K562 (cell line): ENCODE measurements around the gene ALG5. TPM values are rescaled to one million over a fixed set of nuclear protein-coding genes. Genes with fewer than 3 reads are reported as not detected.

ENCODE experiments used
- ATAC-seq: fragments of 200-7000 bp; cut with Tn5 transposase; 3 replicates; pipeline ENCODE4 v1.9.1; 2020; ENCODE audit warnings: moderate library complexity
- BruUV-seq: library from RNA; stranded (reverse); fragments of 400-500 nt; replicated peaks from 2 replicates; lab custom pipeline; 2021; lab: Mats Ljungman, UMichigan
- CTCF ChIA-PET: fragments of 300-600 bp; formaldehyde crosslinking; extraction: SDS; loops from one replicate; lab custom pipeline; 2021; ENCODE audit warnings: low intra/inter-chr PET ratio; lab: Yijun Ruan, JAX
- POLR2A ChIA-PET: fragments of 300-600, 350-650 bp; sonication (Branson Sonifier 250); formaldehyde crosslinking; extraction: SDS; loops from one replicate; lab custom pipeline; 2021; ENCODE audit warnings: antibody characterized with exemption, inconsistent platforms; lab: Yijun Ruan, JAX
- DNase-seq, 4 experiments: peaks; one replicate each; pipeline versions ENCODE4 v3.0.0 to v3.0.0-alpha.2; 2011 to 2018; ENCODE audit warnings: low spot score in 3 of 4, mixed read lengths in 3 of 4; ENCODE audit errors: extremely low read depth in 1 of 4
- FAIRE-seq: peaks from 2 replicates; lab custom pipeline; 2011; peaks lifted over from hg19 to GRCh38; lab: Jason Lieb, UNC
- H2AFZ ChIP-seq: 2 replicates; pipeline ENCODE4 v1.6.0; 2011; ENCODE audit warnings: low read depth, low read length, control low read depth, inconsistent platforms
- H3K27ac ChIP-seq: fragments of 200-600 bp; 3 replicates; pipeline ENCODE4 v1.8.0; 2011; ENCODE audit warnings: low read depth, mild to moderate bottlenecking, control low read depth, inconsistent platforms, low read length, moderate library complexity, mixed read lengths; ENCODE audit errors: extremely low read depth
- H3K27me3 ChIP-seq, 2 experiments: fragments of 300-600 bp in 1 of 2; 2 replicates in 1 of 2; 3 replicates in 1 of 2; pipeline versions ENCODE4 v1.6.0 to v1.8.0; 2011; ENCODE audit warnings: inconsistent platforms in 2 of 2, low read length in 2 of 2, mild to moderate bottlenecking in 1 of 2, mixed read lengths in 1 of 2, moderate library complexity in 1 of 2; ENCODE audit not compliant: control insufficient read depth in 2 of 2, insufficient read depth in 2 of 2
- H3K36me3 ChIP-seq: fragments of 300-600 bp; 3 replicates; pipeline ENCODE4 v1.8.0; 2011; ENCODE audit warnings: mild to moderate bottlenecking, low read length, inconsistent platforms; ENCODE audit not compliant: control insufficient read depth, insufficient read depth
- H3K4me1 ChIP-seq, 2 experiments: fragments of 200-600 bp in 1 of 2; replicated peaks in 1 of 2; 2 replicates in 1 of 2; 3 replicates in 1 of 2; pipeline versions ENCODE4 v1.5.1 to v1.8.0; 2011; ENCODE audit warnings: inconsistent platforms in 2 of 2, low read length in 2 of 2, mild to moderate bottlenecking in 1 of 2, mixed read lengths in 1 of 2, moderate library complexity in 1 of 2; ENCODE audit not compliant: control insufficient read depth in 2 of 2, insufficient read depth in 2 of 2
- H3K4me2 ChIP-seq: 2 replicates; pipeline ENCODE4 v1.6.1; 2011; ENCODE audit warnings: low read length, control low read depth, inconsistent platforms, mixed read lengths; ENCODE audit not compliant: insufficient read depth
- H3K4me3 ChIP-seq: fragments of 200-600 bp; sonication (generic), shearing (Covaris generic); 2 replicates; pipeline ENCODE4 v1.5.1; 2016; ENCODE audit warnings: control low read depth, inconsistent platforms
- H3K79me2 ChIP-seq: fragments of 200-600 bp; 3 replicates; pipeline ENCODE4 v1.8.0; 2011; ENCODE audit warnings: low read length, inconsistent platforms; ENCODE audit not compliant: control insufficient read depth, insufficient read depth
- H3K9ac ChIP-seq, 2 experiments: 2 replicates each; pipeline versions ENCODE4 v1.6.0 to v1.6.1; 2011; ENCODE audit warnings: low read depth in 2 of 2, low read length in 2 of 2, control low read depth in 1 of 2, inconsistent platforms in 1 of 2, mild to moderate bottlenecking in 1 of 2, mixed read lengths in 1 of 2; ENCODE audit not compliant: insufficient read depth in 1 of 2
- H3K9me1 ChIP-seq: one replicate; pipeline ENCODE4 v1.6.0; 2011; ENCODE audit warnings: inconsistent platforms, mild to moderate bottlenecking, low read length, moderate library complexity; ENCODE audit not compliant: control insufficient read depth, insufficient read depth
- H3K9me3 ChIP-seq: replicated peaks from 2 replicates; pipeline ENCODE4 v1.5.1; 2011; ENCODE audit warnings: low read depth, low read length, inconsistent platforms; ENCODE audit not compliant: control insufficient read depth, insufficient read depth
- H4K20me1 ChIP-seq: replicated peaks from 2 replicates; pipeline ENCODE4 v1.6.1; 2011; ENCODE audit warnings: low read length, inconsistent platforms, mixed read lengths; ENCODE audit not compliant: control insufficient read depth, insufficient read depth
- ATF3 ChIP-seq, 2 experiments: fragments of 450-650 bp in 1 of 2; sonication (generic) in 1 of 2; formaldehyde crosslinking in 1 of 2; IDR thresholded peaks in 1 of 2; conservative IDR thresholded peaks in 1 of 2; 2 replicates each; pipeline versions ENCODE4 v1.6.1 to v1.8.1; 2016 to 2023; ENCODE audit warnings: mild to moderate bottlenecking in 2 of 2, moderate library complexity in 2 of 2, inconsistent platforms in 1 of 2, missing genetic modification reagents in 1 of 2
- BDP1 ChIP-seq: IDR thresholded peaks from 3 replicates; pipeline ENCODE4 v1.6.1; 2011; ENCODE audit not compliant: insufficient read length, insufficient read depth
- DMBX1 ChIP-seq: fragments of 250-450 bp; sonication (Bioruptor Pico); IDR thresholded peaks from 2 replicates; pipeline ENCODE4 v1.8.0; 2022; ENCODE audit warnings: inconsistent platforms, mild to moderate bottlenecking, moderate library complexity, borderline replicate concordance
- ILF3 ChIP-seq: fragments of 450-650 bp; IDR thresholded peaks from 2 replicates; pipeline ENCODE4 v1.6.1; 2018; ENCODE audit warnings: antibody characterized with exemption, mild to moderate bottlenecking, moderate library complexity, borderline replicate concordance
- NFIX ChIP-seq: fragments of 250-450 bp; sonication (Bioruptor Pico); IDR thresholded peaks from 2 replicates; pipeline ENCODE4 v1.4.0; 2020; ENCODE audit warnings: low read depth, mild to moderate bottlenecking, moderate library complexity
- OTX1 ChIP-seq: fragments of 450-650 bp; formaldehyde crosslinking; IDR thresholded peaks from 2 replicates; pipeline ENCODE4 v1.4.0; 2022; ENCODE audit warnings: mild to moderate bottlenecking
- RBM39 ChIP-seq: fragments of 200-400 bp; formaldehyde crosslinking; optimal IDR thresholded peaks from 2 replicates; pipeline ENCODE3; 2018; ENCODE audit warnings: low read depth, low read length
- SOX6 ChIP-seq: fragments of 450-650 bp; IDR thresholded peaks from 2 replicates; pipeline ENCODE4 v1.6.1; 2014; ENCODE audit warnings: mild to moderate bottlenecking
- SRSF1 ChIP-seq: fragments of 200-400 bp; formaldehyde crosslinking; IDR thresholded peaks from 2 replicates; pipeline ENCODE4 v1.6.1; 2017; ENCODE audit warnings: mild to moderate bottlenecking, low read depth, low read length, moderate library complexity
- STAT5A ChIP-seq: IDR thresholded peaks from 2 replicates; pipeline ENCODE4 v1.6.1; 2012; ENCODE audit warnings: low read length, inconsistent platforms, borderline replicate concordance
- TFE3 ChIP-seq: fragments of 450-650 bp; formaldehyde crosslinking; IDR thresholded peaks from 2 replicates; pipeline ENCODE4 v1.4.0; 2020; ENCODE audit warnings: mild to moderate bottlenecking, mixed read lengths
- TSC22D4 ChIP-seq: fragments of 450-650 bp; IDR thresholded peaks from 2 replicates; pipeline ENCODE4 v1.6.1; 2016; ENCODE audit warnings: missing genetic modification characterization, missing biosample characterization, control low read depth
- ZC3H8 ChIP-seq: fragments of 450-650 bp; IDR thresholded peaks from 2 replicates; pipeline ENCODE4 v1.6.1; 2017
- ZNF23 ChIP-seq: fragments of 250-450 bp; sonication (Bioruptor Pico); IDR thresholded peaks from 2 replicates; pipeline ENCODE4 v1.4.0; 2020; ENCODE audit warnings: mild to moderate bottlenecking
- ZNF263 ChIP-seq: sonication (generic); formaldehyde crosslinking; IDR thresholded peaks from 2 replicates; pipeline ENCODE4 v1.8.0; 2022; ENCODE audit warnings: mild to moderate bottlenecking, missing genetic modification reagents, borderline replicate concordance
- ZNF695 ChIP-seq: fragments of 450-650 bp; formaldehyde crosslinking; IDR thresholded peaks from 2 replicates; pipeline ENCODE4 v1.4.0; 2020; ENCODE audit warnings: mild to moderate bottlenecking, moderate library complexity
- WGBS: fragments of 100-300 bp; shearing (Covaris generic); methylation state at CpG from one replicate; pipeline ENCODE4 v1.1.6; 2016; ENCODE audit warnings: low coverage, mixed read lengths; ENCODE audit not compliant: insufficient coverage; ENCODE audit errors: missing lambda C conversion rate; 5-methylcytosine and 5-hydroxymethylcytosine counted together
- in situ Hi-C: fragments of 300-500 bp; cut with MboI; formaldehyde crosslinking; loops from 4 replicates; pipeline ENCODE4 v1.15.0; 2018; ENCODE audit warnings: inconsistent platforms, mixed read lengths
- intact Hi-C: fragments of 100-400 bp; cut with micrococcal nuclease; formaldehyde crosslinking; loops from 2 replicates; pipeline ENCODE4 v1.14.2; 2022
- polyA plus RNA-seq, 8 experiments: library from polyadenylated mRNA; depleted of rRNA in 4 of 8; stranded (reverse) in 5 of 8; unstranded in 3 of 8; fragments of >200 nt; fragmentation: Nextera tagmentation in 2 of 8; fragmentation: Illumina TruSeq in 1 of 8; extraction: Ambion mirVana in 2 of 8; extraction: Trizol in 1 of 8; gene quantifications; 2 replicates each; pipeline versions ENCODE4 v1.2.1 to v1.2.3, GENCODE V29; 2011 to 2014; ENCODE audit warnings: inconsistent platforms in 1 of 8, missing spikeins in 1 of 8
- total RNA-seq, 7 experiments: library from RNA; depleted of rRNA in 6 of 7; stranded (reverse); fragments of >200 nt in 6 of 7; fragmentation: Illumina TruSeq in 2 of 7; extraction: Trizol in 2 of 7; gene quantifications; 2 replicates each; pipeline versions ENCODE4 v1.2.1 to v1.2.3, GENCODE V29; 2011 to 2021; ENCODE audit warnings: low replicate concordance in 1 of 7
- TF ChIP-seq, protein P1 (sequence below): fragments of 250-450 bp; sonication (Bioruptor Pico); IDR thresholded peaks from 2 replicates; pipeline ENCODE4 v1.6.1; 2021; ENCODE audit warnings: mild to moderate bottlenecking
- TF ChIP-seq, protein P2 (sequence below): fragments of 150-350 bp; conservative IDR thresholded peaks from 2 replicates; pipeline ENCODE4 v1.6.1; 2014; ENCODE audit warnings: low read length

The ALG5 gene
- total and polyA plus RNA-seq, 9 of the 15 experiments (the other 6 are each of a cell fraction or from before 2014, with no cell fraction given): 33.6 to 80.5 (median 48.2) TPM

GRCh38 chr13:36950330-36950729 is 48.8 kb downstream of the ALG5 start (continued):
- TF ChIP-seq TFE3 (no peak), ILF3 (no peak), RBM39 (no peak), OTX1 (CRISPR knock-in tag) (no peak), STAT5A (no peak), SRSF1 (no peak), ZNF23 (CRISPR knock-in tag) (no peak), ZC3H8 (no peak)
- TF ChIP-seq, protein P1, sequence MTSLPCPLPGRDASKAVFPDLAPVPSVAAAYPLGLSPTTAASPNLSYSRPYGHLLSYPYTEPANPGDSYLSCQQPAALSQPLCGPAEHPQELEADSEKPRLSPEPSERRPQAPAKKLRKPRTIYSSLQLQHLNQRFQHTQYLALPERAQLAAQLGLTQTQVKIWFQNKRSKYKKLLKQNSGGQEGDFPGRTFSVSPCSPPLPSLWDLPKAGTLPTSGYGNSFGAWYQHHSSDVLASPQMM (CRISPR knock-in tag): no peak

DNA sequence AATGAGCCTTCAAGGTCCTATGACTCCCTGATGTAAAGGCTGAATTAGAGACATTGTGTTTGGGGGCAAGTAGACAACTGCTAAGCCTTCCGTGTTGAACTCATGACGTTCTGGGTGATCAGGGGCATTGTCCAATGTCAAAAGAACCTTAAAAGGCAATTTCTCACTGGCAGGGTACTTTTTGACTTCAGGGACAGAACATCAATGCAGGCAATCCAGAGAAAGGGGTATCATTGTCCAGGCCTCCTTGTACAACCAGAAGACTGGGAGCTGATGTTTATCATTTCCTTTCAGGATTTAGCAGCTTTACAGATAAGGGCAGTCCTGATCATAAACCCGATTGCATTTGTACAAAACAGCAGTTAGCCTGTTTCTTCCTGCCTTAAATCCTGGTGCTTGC is 54.1 kb downstream of the ALG5 start:
- in situ Hi-C loops: no loop called here
- ATAC-seq (no peak), FAIRE-seq (no peak), DNase-seq (no peak)
- CTCF ChIA-PET: no interaction called here
- H3K9me3 ChIP-seq: no peaks in the 10 kb centered on the region
- H3K27me3 ChIP-seq: peaks cover 0 to 4% of the 10 kb centered on the region in 2 experiments; a peak in 1 of 5 replicates
- H3K36me3 ChIP-seq: peaks cover 8% of the 10 kb centered on the region; the same call in 1 of the 3 replicates
- BruUV-seq: no TSS peak
- no peak overlapping the region for H2AFZ ChIP-seq
- no peaks in the 10 kb centered on the region for H3K9me1 ChIP-seq
- no peak overlapping the region for H3K27ac ChIP-seq
- intact Hi-C loops: no loop called here
- H4K20me1 ChIP-seq: no peaks in the 10 kb centered on the region
- no peaks in the 10 kb centered on the region for H3K4me1 ChIP-seq
- POLR2A ChIA-PET: no interaction called here
- WGBS: 6% methylated on average over 3 of the region's 3 CpGs
- no peak overlapping the region for H3K4me2 ChIP-seq
- H3K79me2 ChIP-seq: no peaks in the 10 kb centered on the region
- H3K9ac ChIP-seq: no peak overlapping the region
- no peak overlapping the region for H3K4me3 ChIP-seq
- no peak for TF ChIP-seq SOX6
- no peak for TF ChIP-seq ZNF695 (CRISPR knock-in tag)
- TF ChIP-seq, protein P2, sequence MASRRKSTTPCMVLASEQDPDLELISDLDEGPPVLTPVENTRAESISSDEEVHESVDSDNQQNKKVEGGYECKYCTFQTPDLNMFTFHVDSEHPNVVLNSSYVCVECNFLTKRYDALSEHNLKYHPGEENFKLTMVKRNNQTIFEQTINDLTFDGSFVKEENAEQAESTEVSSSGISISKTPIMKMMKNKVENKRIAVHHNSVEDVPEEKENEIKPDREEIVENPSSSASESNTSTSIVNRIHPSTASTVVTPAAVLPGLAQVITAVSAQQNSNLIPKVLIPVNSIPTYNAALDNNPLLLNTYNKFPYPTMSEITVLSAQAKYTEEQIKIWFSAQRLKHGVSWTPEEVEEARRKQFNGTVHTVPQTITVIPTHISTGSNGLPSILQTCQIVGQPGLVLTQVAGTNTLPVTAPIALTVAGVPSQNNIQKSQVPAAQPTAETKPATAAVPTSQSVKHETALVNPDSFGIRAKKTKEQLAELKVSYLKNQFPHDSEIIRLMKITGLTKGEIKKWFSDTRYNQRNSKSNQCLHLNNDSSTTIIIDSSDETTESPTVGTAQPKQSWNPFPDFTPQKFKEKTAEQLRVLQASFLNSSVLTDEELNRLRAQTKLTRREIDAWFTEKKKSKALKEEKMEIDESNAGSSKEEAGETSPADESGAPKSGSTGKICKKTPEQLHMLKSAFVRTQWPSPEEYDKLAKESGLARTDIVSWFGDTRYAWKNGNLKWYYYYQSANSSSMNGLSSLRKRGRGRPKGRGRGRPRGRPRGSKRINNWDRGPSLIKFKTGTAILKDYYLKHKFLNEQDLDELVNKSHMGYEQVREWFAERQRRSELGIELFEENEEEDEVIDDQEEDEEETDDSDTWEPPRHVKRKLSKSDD: no peak
- TF ChIP-seq NFIX (CRISPR knock-in tag): no peak
- no peak for TF ChIP-seq ATF3 (IDR thresholded peaks at IDR 0.05)
- TF ChIP-seq ATF3 (CRISPR knock-in tag; conservative IDR thresholded peaks at IDR 0.05): no peak
- no peak for TF ChIP-seq DMBX1
- TF ChIP-seq TSC22D4: no peak
- TF ChIP-seq BDP1: no peak
- no peak for TF ChIP-seq ZNF263 (CRISPR knock-in tag)
